Skeletal muscle tissue (tissue), 4 donors: Measurements from ENCODE around the gene ASCC3. TPM values are rescaled to one million over a fixed set of nuclear protein-coding genes. Genes with fewer than 3 reads are reported as not detected.

Source experiments
- H3K27ac ChIP-seq: one replicate; pipeline ENCODE4 v1.7.0; 2013; ENCODE audit warnings: mild to moderate bottlenecking, low read depth, low read length, inconsistent platforms
- H3K27me3 ChIP-seq, 3 donors: one replicate each; pipeline ENCODE4 v1.7.0; 2013; ENCODE audit warnings: low read length in 3 of 3; ENCODE audit not compliant: control insufficient read depth in 3 of 3, insufficient read depth in 3 of 3
- H3K36me3 ChIP-seq, 3 donors: one replicate each; pipeline ENCODE4 v1.7.0; 2013; ENCODE audit warnings: low read length in 3 of 3; ENCODE audit not compliant: control insufficient read depth in 3 of 3, insufficient read depth in 3 of 3
- H3K4me1 ChIP-seq, 3 donors: one replicate each; pipeline ENCODE4 v1.7.0; 2013; ENCODE audit warnings: low read length in 3 of 3, mild to moderate bottlenecking in 3 of 3; ENCODE audit not compliant: control insufficient read depth in 3 of 3, insufficient read depth in 3 of 3
- H3K4me3 ChIP-seq, 3 donors: one replicate each; pipeline ENCODE4 v1.7.0; 2013; ENCODE audit warnings: low read length in 3 of 3
- H3K9ac ChIP-seq, 3 donors: one replicate each; pipeline ENCODE4 v1.7.0; 2013; ENCODE audit warnings: low read length in 3 of 3, mild to moderate bottlenecking in 3 of 3, moderate library complexity in 2 of 3, low read depth in 1 of 3
- H3K9me3 ChIP-seq, 3 donors: one replicate each; pipeline ENCODE4 v1.7.0; 2013; ENCODE audit warnings: low read length in 3 of 3; ENCODE audit not compliant: control insufficient read depth in 3 of 3
- total RNA-seq: library from RNA; depleted of rRNA; stranded (reverse); fragments of >200 nt; gene quantifications from one replicate; pipeline ENCODE4 v1.2.3, GENCODE V29; 2014
- donor health status: Osteomylitis.

Gene ASCC3
- total RNA-seq, 1 donor from 2014 or later: 21.4 TPM

DNA sequence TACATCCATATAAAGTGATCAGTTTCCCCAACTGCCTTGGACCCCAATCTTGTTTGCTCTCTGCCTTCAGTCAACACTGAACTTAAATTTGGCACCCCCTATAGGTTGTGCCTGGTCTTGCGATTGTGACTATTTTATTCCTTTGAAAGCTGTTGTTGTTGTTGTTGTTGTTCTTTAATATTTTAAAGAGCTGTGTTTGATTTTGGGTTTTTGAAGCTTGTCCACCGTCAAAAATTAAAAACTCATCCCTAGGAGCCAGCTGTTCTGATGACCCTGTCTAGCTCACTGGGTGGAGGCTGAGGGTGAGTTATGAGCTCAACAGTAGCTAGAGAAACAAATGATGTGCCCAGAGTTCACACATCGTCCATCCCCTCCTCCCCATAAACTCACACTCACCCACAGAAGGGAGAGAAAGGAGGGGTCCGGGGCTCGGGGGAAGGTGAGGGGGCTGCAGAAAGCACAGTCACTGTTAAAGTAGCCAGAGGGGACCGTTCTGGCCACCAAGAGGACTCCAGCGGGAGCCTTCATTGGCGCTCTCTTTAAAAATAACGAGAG, 420.4 kb downstream of the ASCC3 start:
- H3K4me3 ChIP-seq: peak overlapping the region; percentile 69 to 87 (median 84)
- peak overlapping the region; percentile 92 for H3K27ac ChIP-seq
- peaks cover 39 to 80% (median 71%) of the 10 kb centered on the region in 3 donors for H3K27me3 ChIP-seq

DNA sequence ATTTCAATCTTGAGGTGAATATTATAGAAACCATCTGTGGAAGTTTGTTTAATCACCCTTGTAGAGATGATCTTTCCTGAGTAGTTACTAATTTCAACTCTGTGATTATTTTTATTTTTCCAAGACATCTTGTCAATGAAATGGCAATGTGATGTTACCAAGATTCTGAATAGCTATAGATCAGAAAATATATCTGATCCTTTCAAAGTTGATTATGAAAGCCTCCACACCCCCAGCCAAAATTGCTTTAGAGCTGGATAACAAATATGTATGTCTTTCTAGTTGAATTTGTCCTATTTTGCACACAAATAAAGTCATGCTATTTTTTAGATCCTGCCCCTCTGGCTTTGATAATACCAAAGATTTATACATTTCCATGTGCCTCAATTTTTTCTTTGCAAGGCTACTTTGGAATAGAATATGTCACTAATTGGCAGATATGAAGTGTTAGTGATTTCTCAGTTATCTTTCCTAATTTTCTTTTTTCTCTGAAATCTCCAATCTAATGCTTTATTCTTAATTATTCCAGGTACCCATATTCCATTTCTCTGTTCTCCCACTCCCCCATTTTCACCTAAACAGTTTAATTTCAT, 421.4 kb downstream of the ASCC3 start:
- peaks cover 0 to 23% (median 2%) of the 10 kb centered on the region in 3 donors for H3K4me1 ChIP-seq
- H3K4me3 ChIP-seq: peak overlapping the region in 1 of 3 donors; percentile 13
- no peaks in the 10 kb centered on the region for H3K9me3 ChIP-seq
- H3K9ac ChIP-seq: peak overlapping the region in 1 of 3 donors; percentile 95
- H3K27ac ChIP-seq: peak overlapping the region; percentile 92
- peaks cover 0 to 2% (median 0%) of the 10 kb centered on the region in 3 donors for H3K36me3 ChIP-seq
- H3K27me3 ChIP-seq: peaks cover 40 to 80% (median 72%) of the 10 kb centered on the region in 3 donors

More for the DNA sequence above, 420.4 kb downstream of the ASCC3 start:
- Histone ChIP-seq H3K4me1 (peaks cover 0 to 20% (median 2%) of the 10 kb centered on the region in 3 donors), H3K9me3 (no peaks in the 10 kb centered on the region), H3K36me3 (peaks cover 0 to 2% (median 0%) of the 10 kb centered on the region in 3 donors), H3K9ac (peak overlapping the region; percentile 77 to 95 (median 82))

DNA sequence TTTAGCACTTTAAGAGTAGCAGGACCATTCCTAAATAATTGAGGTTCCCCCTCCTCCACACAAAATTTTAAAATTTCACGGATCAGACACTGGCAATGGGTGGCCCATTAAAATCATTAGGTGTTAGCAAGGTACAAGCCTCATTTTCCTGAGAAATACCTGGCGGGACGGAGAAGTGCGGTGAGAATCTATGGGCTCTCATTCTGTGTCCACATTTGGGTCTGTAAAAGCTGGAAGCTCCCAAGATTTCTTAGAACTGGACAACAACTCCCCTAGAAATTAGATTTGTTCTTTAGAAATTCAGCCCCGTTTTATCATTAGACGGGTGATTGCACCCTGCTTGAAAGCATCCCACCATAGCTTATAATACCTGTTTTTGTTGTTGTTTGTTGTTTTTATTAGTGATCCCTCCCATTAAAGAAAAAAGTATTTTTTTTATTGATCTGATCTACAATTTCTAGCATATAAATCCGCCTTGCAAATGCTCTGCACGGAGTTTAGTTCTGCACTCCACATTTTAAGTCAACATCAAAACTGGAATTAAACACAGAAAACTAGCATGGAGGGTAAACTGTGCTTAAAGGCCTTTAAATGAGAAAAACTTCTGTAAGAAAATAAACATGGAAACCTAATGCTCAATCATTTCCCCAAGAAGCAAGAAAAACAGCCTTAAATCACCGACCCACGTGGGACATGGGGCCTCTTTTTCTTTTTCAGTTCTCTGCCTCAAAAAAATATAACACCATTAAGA, 422.1 kb downstream of the ASCC3 start:
- Histone ChIP-seq H3K36me3 (peaks cover 0 to 2% (median 0%) of the 10 kb centered on the region in 3 donors), H3K4me1 (peaks cover 0 to 23% (median 2%) of the 10 kb centered on the region in 3 donors), H3K4me3 (peak overlapping the region in 1 of 3 donors; percentile 72), H3K27ac (peak overlapping the region; percentile 92), H3K9ac (peak overlapping the region in 1 of 3 donors; percentile 95), H3K9me3 (no peaks in the 10 kb centered on the region), H3K27me3 (peaks cover 38 to 78% (median 71%) of the 10 kb centered on the region in 3 donors)
